ENCODE data around the gene IFIT1. TPM values are rescaled to one million over a fixed set of nuclear protein-coding genes. Genes with fewer than 3 reads are reported as not detected.

The IFIT1 gene
- total and polyA plus RNA-seq, 2 donors (not counting 3 experiments of a cell fraction or from before 2014, with no cell fraction given) = 0.51 to 0.75 TPM

- Histone ChIP-seq H3K36me3 (ENCODE audit: control insufficient read depth in 2 of 2, extremely low read depth in 1 of 2, insufficient read depth in 2 of 2, low read length in 2 of 2) (no peaks in the 10 kb centered on the region), H2AFZ (ENCODE audit: low read depth, low read length) (no peak overlapping the region), H3K9ac (replicated peaks; ENCODE audit: extremely low read depth, insufficient read depth, low read length) (no peak overlapping the region), H4K20me1 (replicated peaks; ENCODE audit: control insufficient read depth, extremely low read depth, insufficient read depth, low read length) (no peaks in the 10 kb centered on the region), H3K9me3 (replicated peaks; ENCODE audit: control insufficient read depth, insufficient read depth, low read length) (no peaks in the 10 kb centered on the region), H3K4me2 (ENCODE audit: insufficient read depth, low read length) (no peak overlapping the region), H3K4me3 (replicated peaks in 1 of 3; ENCODE audit: insufficient read depth in 1 of 3, low read depth in 1 of 3, low read length in 3 of 3) (no peak overlapping the region), H3K9me1 (replicated peaks; ENCODE audit: control insufficient read depth, extremely low read depth, insufficient read depth, low read length) (no peaks in the 10 kb centered on the region), H3K79me2 (ENCODE audit: control insufficient read depth, insufficient read depth, low read length) (no peaks in the 10 kb centered on the region), H3K27ac (ENCODE audit: insufficient read depth, low read depth, low read length) (no peak overlapping the region), H3K4me1 (ENCODE audit: control insufficient read depth, extremely low read depth, insufficient read depth, low read length) (no peaks in the 10 kb centered on the region), H3K27me3 (ENCODE audit: control insufficient read depth in 2 of 2, insufficient read depth in 2 of 2, low read length in 2 of 2) (peaks cover 9 to 15% of the 10 kb centered on the region in 2 experiments)
- CTCF ChIA-PET = interaction anchor here (0.7 to 2.9 kb wide), 3 partner anchors 11 to 150 kb away, joined by 4 to 31 read pairs (median 11); partner anchors contain the start of gene IFIT1B
- FAIRE-seq (no peak), DNase-seq (ENCODE audit: low read depth, low spot score) (no peak)
- intact Hi-C loops (cut with micrococcal nuclease) = no loop called here
- POLR2A ChIA-PET = no interaction called here
- TF ChIP-seq POLR2AphosphoS5 (IDR thresholded peaks at IDR 0.05; ENCODE audit: insufficient read depth, low read depth, low read length) (no peak), POLR2A (IDR thresholded peaks at IDR 0.05; ENCODE audit: low read depth, low read length) (no peak), EZH2 (IDR thresholded peaks at IDR 0.05; ENCODE audit: borderline replicate concordance, low read depth, low read length, severe bottlenecking) (no peak), FOS (IDR thresholded peaks at IDR 0.05; ENCODE audit: borderline replicate concordance, insufficient read depth, low read length) (no peak), GATA2 (IDR thresholded peaks at IDR 0.05; ENCODE audit: insufficient read depth, insufficient read length, low read depth, low read length) (no peak), MYC (IDR thresholded peaks at IDR 0.05; ENCODE audit: low read depth, low read length) (no peak), JUN (IDR thresholded peaks at IDR 0.05; ENCODE audit: borderline replicate concordance, insufficient read depth, insufficient read length, low read depth) (no peak)
- TF ChIP-seq, protein P1, sequence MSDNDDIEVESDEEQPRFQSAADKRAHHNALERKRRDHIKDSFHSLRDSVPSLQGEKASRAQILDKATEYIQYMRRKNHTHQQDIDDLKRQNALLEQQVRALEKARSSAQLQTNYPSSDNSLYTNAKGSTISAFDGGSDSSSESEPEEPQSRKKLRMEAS (IDR thresholded peaks at IDR 0.05; ENCODE audit: insufficient read depth, insufficient read length) = no peak
- TF ChIP-seq, protein P2, sequence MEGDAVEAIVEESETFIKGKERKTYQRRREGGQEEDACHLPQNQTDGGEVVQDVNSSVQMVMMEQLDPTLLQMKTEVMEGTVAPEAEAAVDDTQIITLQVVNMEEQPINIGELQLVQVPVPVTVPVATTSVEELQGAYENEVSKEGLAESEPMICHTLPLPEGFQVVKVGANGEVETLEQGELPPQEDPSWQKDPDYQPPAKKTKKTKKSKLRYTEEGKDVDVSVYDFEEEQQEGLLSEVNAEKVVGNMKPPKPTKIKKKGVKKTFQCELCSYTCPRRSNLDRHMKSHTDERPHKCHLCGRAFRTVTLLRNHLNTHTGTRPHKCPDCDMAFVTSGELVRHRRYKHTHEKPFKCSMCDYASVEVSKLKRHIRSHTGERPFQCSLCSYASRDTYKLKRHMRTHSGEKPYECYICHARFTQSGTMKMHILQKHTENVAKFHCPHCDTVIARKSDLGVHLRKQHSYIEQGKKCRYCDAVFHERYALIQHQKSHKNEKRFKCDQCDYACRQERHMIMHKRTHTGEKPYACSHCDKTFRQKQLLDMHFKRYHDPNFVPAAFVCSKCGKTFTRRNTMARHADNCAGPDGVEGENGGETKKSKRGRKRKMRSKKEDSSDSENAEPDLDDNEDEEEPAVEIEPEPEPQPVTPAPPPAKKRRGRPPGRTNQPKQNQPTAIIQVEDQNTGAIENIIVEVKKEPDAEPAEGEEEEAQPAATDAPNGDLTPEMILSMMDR (IDR thresholded peaks at IDR 0.05; ENCODE audit: extremely low read depth in 1 of 2, insufficient read depth in 1 of 2, low read depth in 1 of 2, low read length in 2 of 2) = no peak
- no TSS peak for BruUV-seq (replicated peaks)
- dilution Hi-C loops (cut with MboI; ENCODE audit: extremely low pct_ligation_motif_present, low sequenced_read_pairs) = no loop called here
Observed at GRCh38 chr10:89367529-89367928, 24.9 kb upstream of the IFIT1 start.

All from endothelial cell of umbilical vein (primary cell).